Activated T-cell treated with anti-CD3 and anti-CD28 coated beads, Interleukin-2, amount 50 U/mL, for 24 hours (primary cell): ENCODE results near the gene ZBTB20.
"Not testable (repeated sequence)": the region's sequence is repeated elsewhere in the genome, so short reads cannot be mapped to it uniquely, and the experiment has no call there.

ENCODE experiments used
- DNase-seq: peaks from one replicate; pipeline ENCODE4 v3.0.0-alpha.2; 2020
- H3K27ac Mint-ChIP-seq: 2 replicates; pipeline ENCODE4 v1.8.0; 2020; ENCODE audit warnings: mild to moderate bottlenecking, mixed read lengths
- H3K27me3 Mint-ChIP-seq: 2 replicates; pipeline ENCODE4 v1.8.0; 2020; ENCODE audit warnings: mixed read lengths
- H3K36me3 Mint-ChIP-seq: 2 replicates; pipeline ENCODE4 v1.8.0; 2020; ENCODE audit warnings: low read depth, mixed read lengths
- H3K4me1 Mint-ChIP-seq: 2 replicates; pipeline ENCODE4 v1.8.0; 2020; ENCODE audit warnings: low read depth, mixed read lengths
- H3K4me3 Mint-ChIP-seq: 2 replicates; pipeline ENCODE4 v1.8.0; 2020; ENCODE audit warnings: mild to moderate bottlenecking, moderate library complexity, mixed read lengths
- H3K9me3 Mint-ChIP-seq: 2 replicates; pipeline ENCODE4 v1.8.0; 2020; ENCODE audit warnings: mixed read lengths

The ZBTB20 gene

GRCh38 chr3:115113367-115113766 is 33.7 kb downstream of the ZBTB20 start:
- Mint-ChIP-seq H3K4me3 (no peak overlapping the region), H3K27me3 (no peaks in the 10 kb centered on the region), H3K27ac (no peak overlapping the region), H3K4me1 (peaks cover 24% of the 10 kb centered on the region), H3K9me3 (no peaks in the 10 kb centered on the region), H3K36me3 (peaks cover 10% of the 10 kb centered on the region)
- no peak for DNase-seq

GRCh38 chr3:115111632-115112031 is 35.5 kb downstream of the ZBTB20 start:
- Mint-ChIP-seq H3K9me3 (no peaks in the 10 kb centered on the region), H3K27me3 (no peaks in the 10 kb centered on the region), H3K4me3 (no peak overlapping the region), H3K36me3 (peaks cover 21% of the 10 kb centered on the region), H3K27ac (no peak overlapping the region), H3K4me1 (peaks cover 23% of the 10 kb centered on the region)
- no peak for DNase-seq

GRCh38 chr3:115110830-115111229 is 36.3 kb downstream of the ZBTB20 start:
- Mint-ChIP-seq H3K4me3 (no peak overlapping the region), H3K36me3 (peaks cover 19% of the 10 kb centered on the region), H3K4me1 (peaks cover 20% of the 10 kb centered on the region), H3K9me3 (no peaks in the 10 kb centered on the region), H3K27ac (no peak overlapping the region), H3K27me3 (no peaks in the 10 kb centered on the region)
- no peak for DNase-seq

DNA sequence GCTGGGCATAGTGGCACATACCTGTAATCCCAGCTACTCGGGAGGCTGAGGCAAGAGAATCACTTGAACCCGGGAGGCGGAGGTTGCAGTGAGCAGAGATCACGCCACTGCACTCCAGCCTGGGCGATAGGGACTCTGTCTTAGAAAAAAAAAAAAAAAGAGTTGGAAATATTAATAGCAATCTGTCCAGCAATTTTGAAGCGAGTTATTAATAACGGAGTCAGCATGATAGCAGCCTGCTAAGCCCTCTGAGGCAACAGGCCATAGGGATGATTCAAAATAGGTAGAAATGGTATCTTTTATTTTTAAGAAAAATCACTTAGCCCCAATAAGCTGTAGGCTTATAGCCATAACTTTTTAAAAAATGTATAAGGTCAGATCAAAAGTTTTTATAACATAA is 37.0 kb downstream of the ZBTB20 start:
- not testable (repeated sequence) for H3K27me3 Mint-ChIP-seq, H3K4me3 Mint-ChIP-seq, H3K9me3 Mint-ChIP-seq, H3K27ac Mint-ChIP-seq, DNase-seq
- Mint-ChIP-seq H3K36me3 (peaks cover 19% of the 10 kb centered on the region), H3K4me1 (peaks cover 20% of the 10 kb centered on the region)

DNA sequence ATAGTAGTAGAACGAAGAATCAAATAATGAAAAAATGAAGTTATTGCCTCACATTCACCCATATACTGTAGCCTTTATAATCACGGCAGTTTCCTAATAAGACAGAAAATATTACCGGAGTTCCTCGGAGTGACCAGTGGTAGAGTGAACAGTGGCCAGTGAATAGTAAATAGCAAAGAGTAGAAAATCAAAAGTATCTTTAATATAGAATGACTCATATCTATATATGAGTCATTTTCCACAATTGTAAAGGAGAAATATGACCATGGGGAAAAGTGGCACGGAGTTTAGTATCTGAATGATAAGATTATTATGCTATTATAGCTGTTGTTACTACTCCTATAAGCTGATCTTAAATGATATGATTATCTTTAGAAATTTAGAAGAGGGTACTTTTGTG is 38.5 kb downstream of the ZBTB20 start:
- H3K9me3 Mint-ChIP-seq: peaks cover 8% of the 10 kb centered on the region
- H3K4me1 Mint-ChIP-seq: peaks cover 14% of the 10 kb centered on the region
- no peaks in the 10 kb centered on the region for H3K27me3 Mint-ChIP-seq
- H3K36me3 Mint-ChIP-seq: peaks cover 30% of the 10 kb centered on the region
- no peak for DNase-seq
- no peak overlapping the region for H3K4me3 Mint-ChIP-seq
- no peak overlapping the region for H3K27ac Mint-ChIP-seq

- Mint-ChIP-seq H3K27ac (no peak overlapping the region), H3K9me3 (peaks cover 8% of the 10 kb centered on the region), H3K4me3 (no peak overlapping the region), H3K36me3 (peaks cover 17% of the 10 kb centered on the region), H3K27me3 (no peaks in the 10 kb centered on the region), H3K4me1 (peaks cover 39% of the 10 kb centered on the region)
- no peak for DNase-seq
Observed at GRCh38 chr3:115102046-115102445, 45.0 kb downstream of the ZBTB20 start.

- DNase-seq: no peak
- Mint-ChIP-seq H3K36me3 (peaks cover 17% of the 10 kb centered on the region), H3K4me1 (peaks cover 46% of the 10 kb centered on the region), H3K27ac (peak overlapping the region; percentile 33), H3K4me3 (peak overlapping the region; percentile 73), H3K9me3 (peaks cover 8% of the 10 kb centered on the region), H3K27me3 (no peaks in the 10 kb centered on the region)
Observed at GRCh38 chr3:115100806-115101205, 46.3 kb downstream of the ZBTB20 start.

GRCh38 chr3:115099986-115100571 is 47.0 kb downstream of the ZBTB20 start:
- peaks cover 52% of the 10 kb centered on the region for H3K4me1 Mint-ChIP-seq
- peak overlapping the region; percentile 85 for H3K27ac Mint-ChIP-seq
- DNase-seq: no peak
- peaks cover 8% of the 10 kb centered on the region for H3K9me3 Mint-ChIP-seq
- no peaks in the 10 kb centered on the region for H3K27me3 Mint-ChIP-seq
- peak overlapping the region; percentile 73 for H3K4me3 Mint-ChIP-seq
- peaks cover 17% of the 10 kb centered on the region for H3K36me3 Mint-ChIP-seq

GRCh38 chr3:115099134-115099985 is 47.7 kb downstream of the ZBTB20 start:
- Mint-ChIP-seq H3K27me3 (no peaks in the 10 kb centered on the region), H3K4me1 (peaks cover 52% of the 10 kb centered on the region), H3K4me3 (peak overlapping the region; percentile 73), H3K36me3 (peaks cover 13% of the 10 kb centered on the region), H3K27ac (peak overlapping the region; percentile 62), H3K9me3 (peaks cover 7% of the 10 kb centered on the region)
- no peak for DNase-seq

GRCh38 chr3:115098354-115099073 is 48.6 kb downstream of the ZBTB20 start:
- Mint-ChIP-seq H3K27me3 (no peaks in the 10 kb centered on the region), H3K4me3 (no peak overlapping the region), H3K9me3 (no peaks in the 10 kb centered on the region), H3K27ac (no peak overlapping the region), H3K36me3 (peaks cover 4% of the 10 kb centered on the region), H3K4me1 (peaks cover 58% of the 10 kb centered on the region)
- DNase-seq: no peak

DNA sequence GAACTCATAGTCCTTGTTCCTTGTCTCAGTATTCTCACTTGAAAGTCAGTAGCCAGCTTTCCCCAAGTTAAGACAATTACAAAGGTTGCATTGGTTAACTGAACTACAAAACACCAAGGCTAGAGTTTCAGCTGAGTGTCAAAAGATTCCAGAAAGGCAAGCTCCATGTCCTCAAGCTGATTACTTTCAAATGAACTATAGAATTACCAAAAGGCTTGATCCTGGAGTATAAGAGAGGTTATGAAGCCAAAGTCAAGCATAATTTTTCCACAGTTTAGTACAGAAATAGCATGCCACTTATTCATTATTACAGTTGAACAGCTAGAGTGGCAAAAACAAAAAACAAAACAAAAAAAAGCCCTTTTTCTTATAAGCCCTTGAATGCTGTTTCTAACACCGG is 51.9 kb downstream of the ZBTB20 start:
- no peak overlapping the region for H3K4me3 Mint-ChIP-seq
- H3K36me3 Mint-ChIP-seq: no peaks in the 10 kb centered on the region
- H3K27ac Mint-ChIP-seq: no peak overlapping the region
- DNase-seq: no peak
- no peaks in the 10 kb centered on the region for H3K27me3 Mint-ChIP-seq
- H3K4me1 Mint-ChIP-seq: peaks cover 58% of the 10 kb centered on the region
- H3K9me3 Mint-ChIP-seq: no peaks in the 10 kb centered on the region

DNA sequence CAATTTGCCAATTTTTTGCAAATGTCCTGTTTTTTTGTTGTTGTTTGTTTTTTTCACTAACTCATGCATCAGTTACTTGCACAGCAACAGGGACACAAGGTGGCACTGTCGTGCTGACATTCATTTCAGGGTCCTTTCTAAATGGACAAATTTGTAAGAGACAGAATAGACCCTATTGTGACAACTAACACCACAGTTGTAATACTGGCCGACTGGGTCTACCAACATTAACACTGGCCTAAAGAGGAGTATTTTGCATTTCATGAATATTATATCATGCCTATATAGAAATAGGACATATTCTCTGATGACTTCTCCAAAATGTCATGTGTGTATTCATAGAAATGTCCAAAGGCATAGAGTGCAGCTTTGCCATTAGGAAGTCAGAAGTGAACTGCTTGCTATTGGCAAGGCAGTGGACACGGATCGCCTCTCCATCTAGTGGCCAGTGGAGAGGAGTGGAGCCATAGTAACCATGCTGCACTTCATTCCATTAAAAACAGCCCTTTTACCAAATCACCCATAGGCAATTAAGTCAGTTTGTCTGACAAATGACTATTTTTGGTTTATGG is 54.8 kb downstream of the ZBTB20 start:
- H3K27me3 Mint-ChIP-seq: no peaks in the 10 kb centered on the region

DNA sequence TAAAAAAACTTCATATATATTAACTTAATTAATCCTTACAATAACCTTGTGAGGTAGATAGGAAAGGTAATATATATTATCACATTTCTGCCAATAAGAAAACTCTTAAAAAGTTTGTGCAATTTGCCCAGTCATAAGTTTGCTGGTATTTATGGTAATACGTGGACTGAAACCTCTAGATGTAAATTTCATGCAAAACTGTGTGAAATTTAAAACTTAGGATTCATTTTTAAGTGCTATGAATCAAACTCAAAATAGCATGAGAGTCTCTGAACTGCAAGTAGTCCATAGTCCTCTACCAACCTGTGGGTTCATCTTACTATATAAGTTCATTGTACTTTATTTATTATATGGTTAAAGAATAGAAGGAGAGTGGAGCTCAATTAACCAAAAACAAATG is 56.4 kb downstream of the ZBTB20 start:
- DNase-seq: no peak
- H3K27ac Mint-ChIP-seq: no peak overlapping the region
- no peaks in the 10 kb centered on the region for H3K9me3 Mint-ChIP-seq
- peaks cover 45% of the 10 kb centered on the region for H3K4me1 Mint-ChIP-seq
- H3K4me3 Mint-ChIP-seq: no peak overlapping the region
- no peaks in the 10 kb centered on the region for H3K27me3 Mint-ChIP-seq
- H3K36me3 Mint-ChIP-seq: no peaks in the 10 kb centered on the region

More for the DNA sequence above, 54.8 kb downstream of the ZBTB20 start:
- Mint-ChIP-seq H3K4me3 (no peak overlapping the region), H3K9me3 (no peaks in the 10 kb centered on the region), H3K4me1 (peaks cover 40% of the 10 kb centered on the region), H3K27ac (no peak overlapping the region), H3K36me3 (no peaks in the 10 kb centered on the region)
- DNase-seq: peak; percentile 56

DNA sequence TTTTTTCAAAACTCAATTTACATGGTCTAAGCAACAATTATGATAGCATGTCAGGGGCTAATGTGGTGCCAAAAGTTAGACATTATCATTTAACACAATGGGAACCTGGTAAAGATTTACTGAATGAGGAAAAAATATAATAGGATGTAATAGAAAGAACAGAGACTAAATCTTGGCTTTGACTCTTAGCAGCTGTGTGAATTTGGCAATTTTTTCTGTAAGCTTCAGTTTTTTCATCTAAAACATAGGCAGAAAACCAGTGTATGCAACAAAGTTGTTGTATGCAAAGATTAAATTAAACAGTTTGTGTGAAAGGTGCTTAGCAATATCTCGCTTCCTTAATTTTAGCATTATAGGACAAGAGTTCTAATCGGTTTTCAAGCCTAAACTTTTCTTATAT is 57.6 kb downstream of the ZBTB20 start:
- Mint-ChIP-seq H3K4me3 (no peak overlapping the region), H3K27me3 (no peaks in the 10 kb centered on the region), H3K9me3 (no peaks in the 10 kb centered on the region), H3K27ac (no peak overlapping the region), H3K4me1 (peaks cover 51% of the 10 kb centered on the region), H3K36me3 (no peaks in the 10 kb centered on the region)
- no peak for DNase-seq
